ENCODE results near the gene HDHD2. TPM values are rescaled to one million over a fixed set of nuclear protein-coding genes. Genes with fewer than 3 reads are reported as not detected.

HDHD2 gene
- total and polyA plus RNA-seq, 2 of the 13 experiments (the other 11 are each of a cell fraction or from before 2014, with no cell fraction given), result 10.2 to 34.7 TPM

- no peak overlapping the region for H2AFZ ChIP-seq (ENCODE audit: low read length)
- no peaks in the 10 kb centered on the region for H3K9me3 ChIP-seq (ENCODE audit: low read length)
- no TSS peak for BruUV-seq (replicated peaks)
- DNase-seq (ENCODE audit: low spot score), result peak; percentile 44
- ATAC-seq, result peak; percentile 86
- ChIA-PET CTCF (ENCODE audit: low intra/inter-chr PET ratio, low total read pairs) (interaction anchor here (1.0 to 4.8 kb wide), 2 partner anchors 105 to 656 kb away, joined by 3 to 50 read pairs; no protein-coding TSS in a partner anchor), POLR2A (no interaction called here)
- H3K4me2 ChIP-seq (ENCODE audit: low read depth, low read length), result no peak overlapping the region
- peaks cover 18% of the 10 kb centered on the region for H3K4me1 ChIP-seq (ENCODE audit: insufficient read depth, low read length)
- no peaks in the 10 kb centered on the region for H4K20me1 ChIP-seq (ENCODE audit: insufficient read depth, low read length)
- H3K27ac ChIP-seq (ENCODE audit: extremely low read length, insufficient read depth, low read length), result no peak overlapping the region
- FAIRE-seq, result peak; percentile 91
- peak; percentile 86 for TF ChIP-seq SMC3 (IDR thresholded peaks at IDR 0.05; ENCODE audit: low read length)
- no peak for TF ChIP-seq TARDBP (CRISPR knock-in tag; IDR thresholded peaks at IDR 0.05)
- peak; percentile 33 for TF ChIP-seq XRCC5 (optimal IDR thresholded peaks at IDR 0.05; ENCODE audit: low read length)
- no peak for TF ChIP-seq FOXJ3 (CRISPR knock-in tag; IDR thresholded peaks at IDR 0.05; ENCODE audit: borderline replicate concordance)
- TF ChIP-seq TEAD3 (CRISPR knock-in tag; optimal IDR thresholded peaks at IDR 0.05; ENCODE audit: borderline replicate concordance), result peak; percentile 51
- peak; percentile 79 for TF ChIP-seq RAD21 (CRISPR knock-in tag; IDR thresholded peaks at IDR 0.05)
- no peak for TF ChIP-seq ZNF572 (CRISPR knock-in tag; IDR thresholded peaks at IDR 0.05)
- TF ChIP-seq STAG1 (CRISPR knock-in tag; IDR thresholded peaks at IDR 0.05), result peak; percentile 88
- no peak for TF ChIP-seq TIGD3 (CRISPR knock-in tag; IDR thresholded peaks at IDR 0.05; ENCODE audit: borderline replicate concordance)
- TF ChIP-seq CTCF (CRISPR knock-in tag; IDR thresholded peaks at IDR 0.05), result peak; percentile 81
- in situ Hi-C loops (cut with HindIII; ENCODE audit: extremely low pct_ligation_motif_present, low pct_unique_long_range_greater_than_20kb) (loop anchor here (5.0 kb wide), 1 partner anchor 107 kb away; no protein-coding TSS in a partner anchor), intact Hi-C loops (cut with micrococcal nuclease; ENCODE audit: unreplicated experiment) (loop anchor here (1.0 to 5.0 kb wide), 3 partner anchors 50 to 657 kb away; no protein-coding TSS in a partner anchor)
- no peak overlapping the region for H3K4me3 ChIP-seq (replicated peaks in 1 of 3; ENCODE audit: insufficient read depth in 1 of 3, low read depth in 2 of 3, low read length in 3 of 3)
- 48% methylated on average over 12 of the region's 12 CpGs for WGBS (ENCODE audit: low lambda C conversion rate)
- no peak overlapping the region for H3K9ac ChIP-seq (ENCODE audit: insufficient read depth, low read depth, low read length)
- no peaks in the 10 kb centered on the region for H3K79me2 ChIP-seq (ENCODE audit: insufficient read depth, low read length)
- H3K36me3 ChIP-seq (replicated peaks in 1 of 2; ENCODE audit: control insufficient read depth in 1 of 2, insufficient read depth in 2 of 2, low read length in 2 of 2), result peaks cover 0 to 1% of the 10 kb centered on the region in 2 experiments; a peak in 1 of 5 replicates
- no peaks in the 10 kb centered on the region for H3K27me3 ChIP-seq (ENCODE audit: control insufficient read depth in 1 of 2, insufficient read depth in 2 of 2, low read length in 2 of 2)
Measured at GRCh38 chr18:47100212-47100831, 50.0 kb downstream of the HDHD2 start.
